ENCODE results near the gene SV2C. TPM values are rescaled to one million over a fixed set of nuclear protein-coding genes. Genes with fewer than 3 reads are reported as not detected.

SV2C gene
- total and polyA plus RNA-seq, 2 of the 13 experiments (the other 11 are each of a cell fraction or from before 2014, with no cell fraction given), result not detected

DNA sequence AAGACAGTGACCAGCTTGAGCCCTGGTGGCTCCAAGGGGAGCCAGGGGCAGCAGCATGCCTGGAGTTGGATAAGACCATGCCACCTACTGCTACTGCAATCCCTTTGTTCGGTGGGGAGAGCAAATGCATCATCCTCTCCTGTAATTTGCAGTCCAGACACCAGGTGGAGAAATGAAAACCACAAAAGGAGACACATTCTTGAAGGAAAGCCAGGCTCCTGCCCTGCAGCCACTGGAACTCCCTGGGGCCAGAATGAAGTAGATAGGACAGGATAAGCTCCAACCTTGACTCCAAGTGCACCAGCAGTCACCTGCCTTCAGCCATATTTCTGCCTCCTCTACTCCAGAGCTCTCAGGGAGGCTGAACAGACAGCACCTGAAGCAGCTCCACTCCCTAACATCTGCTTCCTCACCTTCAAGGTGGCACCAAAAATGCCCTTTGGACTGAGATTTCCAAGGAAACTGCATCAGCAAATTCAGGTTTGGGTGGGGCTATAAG is 254.8 kb downstream of the SV2C start:
- Histone ChIP-seq H3K4me2 (ENCODE audit: low read depth, low read length) (peak overlapping the region; percentile 14; the same call in 1 of the 2 replicates), H3K9ac (ENCODE audit: insufficient read depth, low read depth, low read length) (no peak overlapping the region), H3K27me3 (ENCODE audit: control insufficient read depth in 1 of 2, insufficient read depth in 2 of 2, low read length in 2 of 2) (no peaks in the 10 kb centered on the region), H3K4me3 (replicated peaks in 1 of 3; ENCODE audit: insufficient read depth in 1 of 3, low read depth in 2 of 3, low read length in 3 of 3) (no peak overlapping the region), H3K79me2 (ENCODE audit: insufficient read depth, low read length) (no peaks in the 10 kb centered on the region), H3K36me3 (replicated peaks in 1 of 2; ENCODE audit: control insufficient read depth in 1 of 2, insufficient read depth in 2 of 2, low read length in 2 of 2) (no peaks in the 10 kb centered on the region), H3K27ac (ENCODE audit: extremely low read length, insufficient read depth, low read length) (no peak overlapping the region), H3K9me3 (ENCODE audit: low read length) (no peaks in the 10 kb centered on the region), H2AFZ (ENCODE audit: low read length) (no peak overlapping the region), H4K20me1 (ENCODE audit: insufficient read depth, low read length) (no peaks in the 10 kb centered on the region), H3K4me1 (ENCODE audit: insufficient read depth, low read length) (peaks cover 28% of the 10 kb centered on the region)
- ChIA-PET CTCF (ENCODE audit: low intra/inter-chr PET ratio, low total read pairs) (interaction anchor here (1.1 to 1.7 kb wide), 4 partner anchors 65 to 303 kb away, joined by 3 to 5 read pairs (median 4); partner anchors contain the start of gene IQGAP2), POLR2A (no interaction called here)
- DNase-seq (ENCODE audit: low spot score), result peak; percentile 60
- peak; percentile 68 for FAIRE-seq
- ATAC-seq, result peak; percentile 88
- WGBS (ENCODE audit: low lambda C conversion rate), result 0% methylated on average over 1 of the region's 1 CpG
- in situ Hi-C loops (cut with HindIII; ENCODE audit: extremely low pct_ligation_motif_present, low pct_unique_long_range_greater_than_20kb) (no loop called here), intact Hi-C loops (cut with micrococcal nuclease; ENCODE audit: unreplicated experiment) (loop anchor here (1.0 kb wide), 2 partner anchors 66 to 206 kb away; no protein-coding TSS in a partner anchor)
- no TSS peak for BruUV-seq (replicated peaks)
- 0 out of 2 replicates have a peak, but pooled peaks have one; percentile 14 for TF ChIP-seq ZNF143 (CRISPR knock-in tag; IDR thresholded peaks at IDR 0.05)
- no peak for TF ChIP-seq MED1 (CRISPR knock-in tag; IDR thresholded peaks at IDR 0.05)
- TF ChIP-seq, protein P1, sequence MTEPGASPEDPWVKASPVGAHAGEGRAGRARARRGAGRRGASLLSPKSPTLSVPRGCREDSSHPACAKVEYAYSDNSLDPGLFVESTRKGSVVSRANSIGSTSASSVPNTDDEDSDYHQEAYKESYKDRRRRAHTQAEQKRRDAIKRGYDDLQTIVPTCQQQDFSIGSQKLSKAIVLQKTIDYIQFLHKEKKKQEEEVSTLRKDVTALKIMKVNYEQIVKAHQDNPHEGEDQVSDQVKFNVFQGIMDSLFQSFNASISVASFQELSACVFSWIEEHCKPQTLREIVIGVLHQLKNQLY (CRISPR knock-in tag; IDR thresholded peaks at IDR 0.05), result no peak
- peak; percentile 71 for TF ChIP-seq STAG1 (CRISPR knock-in tag; IDR thresholded peaks at IDR 0.05)
- TF ChIP-seq, protein P2, sequence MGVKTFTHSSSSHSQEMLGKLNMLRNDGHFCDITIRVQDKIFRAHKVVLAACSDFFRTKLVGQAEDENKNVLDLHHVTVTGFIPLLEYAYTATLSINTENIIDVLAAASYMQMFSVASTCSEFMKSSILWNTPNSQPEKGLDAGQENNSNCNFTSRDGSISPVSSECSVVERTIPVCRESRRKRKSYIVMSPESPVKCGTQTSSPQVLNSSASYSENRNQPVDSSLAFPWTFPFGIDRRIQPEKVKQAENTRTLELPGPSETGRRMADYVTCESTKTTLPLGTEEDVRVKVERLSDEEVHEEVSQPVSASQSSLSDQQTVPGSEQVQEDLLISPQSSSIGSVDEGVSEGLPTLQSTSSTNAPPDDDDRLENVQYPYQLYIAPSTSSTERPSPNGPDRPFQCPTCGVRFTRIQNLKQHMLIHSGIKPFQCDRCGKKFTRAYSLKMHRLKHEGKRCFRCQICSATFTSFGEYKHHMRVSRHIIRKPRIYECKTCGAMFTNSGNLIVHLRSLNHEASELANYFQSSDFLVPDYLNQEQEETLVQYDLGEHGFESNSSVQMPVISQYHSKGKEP (CRISPR knock-in tag; IDR thresholded peaks at IDR 0.05), result no peak
- TF ChIP-seq EHMT2 (IDR thresholded peaks at IDR 0.05; ENCODE audit: borderline replicate concordance, low read depth, low read length), result no peak
- no peak for TF ChIP-seq ZC3H4 (CRISPR knock-in tag; IDR thresholded peaks at IDR 0.05; ENCODE audit: borderline replicate concordance)
- TF ChIP-seq ZBTB3 (CRISPR knock-in tag; IDR thresholded peaks at IDR 0.05; ENCODE audit: borderline replicate concordance, low read depth), result no peak
- TF ChIP-seq ATAD3A (CRISPR knock-in tag; IDR thresholded peaks at IDR 0.05), result no peak
- TF ChIP-seq CBFB (CRISPR knock-in tag; IDR thresholded peaks at IDR 0.05), result peak; percentile 51; the same call in 1 of the 2 replicates
- peak; percentile 65 for TF ChIP-seq TEAD3 (CRISPR knock-in tag; optimal IDR thresholded peaks at IDR 0.05; ENCODE audit: borderline replicate concordance)
- no peak for TF ChIP-seq ZNF335 (CRISPR knock-in tag; IDR thresholded peaks at IDR 0.05)
- peak; percentile 45; the same call in 1 of the 2 replicates for TF ChIP-seq RAD21 (CRISPR knock-in tag; IDR thresholded peaks at IDR 0.05)
- no peak for TF ChIP-seq SP5 (CRISPR knock-in tag; IDR thresholded peaks at IDR 0.05; ENCODE audit: borderline replicate concordance, low read depth)
- TF ChIP-seq HMGA1 (CRISPR knock-in tag; conservative IDR thresholded peaks at IDR 0.05), result no peak
- TF ChIP-seq MTF1 (CRISPR knock-in tag; IDR thresholded peaks at IDR 0.05), result no peak
- TF ChIP-seq HDAC6 (IDR thresholded peaks at IDR 0.05; ENCODE audit: low read depth, low read length), result no peak
- TF ChIP-seq, protein P3, sequence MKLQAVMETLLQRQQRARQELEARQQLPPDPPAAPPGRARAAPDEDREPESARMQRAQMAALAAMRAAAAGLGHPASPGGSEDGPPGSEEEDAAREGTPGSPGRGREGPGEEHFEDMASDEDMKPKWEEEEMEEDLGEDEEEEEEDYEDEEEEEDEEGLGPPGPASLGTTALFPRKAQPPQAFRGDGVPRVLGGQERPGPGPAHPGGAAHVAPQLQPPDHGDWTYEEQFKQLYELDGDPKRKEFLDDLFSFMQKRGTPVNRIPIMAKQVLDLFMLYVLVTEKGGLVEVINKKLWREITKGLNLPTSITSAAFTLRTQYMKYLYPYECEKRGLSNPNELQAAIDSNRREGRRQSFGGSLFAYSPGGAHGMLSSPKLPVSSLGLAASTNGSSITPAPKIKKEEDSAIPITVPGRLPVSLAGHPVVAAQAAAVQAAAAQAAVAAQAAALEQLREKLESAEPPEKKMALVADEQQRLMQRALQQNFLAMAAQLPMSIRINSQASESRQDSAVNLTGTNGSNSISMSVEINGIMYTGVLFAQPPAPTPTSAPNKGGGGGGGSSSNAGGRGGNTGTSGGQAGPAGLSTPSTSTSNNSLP (IDR thresholded peaks at IDR 0.05; ENCODE audit: low read depth, low read length), result no peak
- TF ChIP-seq ZNF619 (CRISPR knock-in tag; IDR thresholded peaks at IDR 0.05), result no peak
- TF ChIP-seq SMC3 (IDR thresholded peaks at IDR 0.05; ENCODE audit: low read length), result peak; percentile 81
- no peak for TF ChIP-seq ONECUT2 (CRISPR knock-in tag; IDR thresholded peaks at IDR 0.05)
- TF ChIP-seq TCF7L2 (IDR thresholded peaks at IDR 0.05; ENCODE audit: low read depth, low read length), result no peak
- no peak for TF ChIP-seq ZSCAN12 (CRISPR knock-in tag; IDR thresholded peaks at IDR 0.05)
